Osteocyte (in vitro differentiated cells): Measurements from ENCODE around the gene ZZZ3. TPM values are rescaled to one million over a fixed set of nuclear protein-coding genes. Genes with fewer than 3 reads are reported as not detected.
"Not testable (repeated sequence)": the region's sequence is repeated elsewhere in the genome, so short reads cannot be mapped to it uniquely, and the experiment has no call there.

ENCODE experiments used
- DNase-seq: peaks from one replicate; pipeline ENCODE4 v3.0.0; 2021; ENCODE audit warnings: mixed read lengths; ENCODE audit not compliant: unreplicated experiment; ENCODE audit errors: extremely low spot score
- H3K27ac Mint-ChIP-seq: one replicate; pipeline ENCODE4 v1.8.0; 2021; ENCODE audit warnings: mild to moderate bottlenecking, mixed read lengths; ENCODE audit not compliant: unreplicated experiment
- H3K27me3 Mint-ChIP-seq: one replicate; pipeline ENCODE4 v1.8.0; 2021; ENCODE audit warnings: mixed read lengths; ENCODE audit not compliant: unreplicated experiment
- H3K36me3 Mint-ChIP-seq: one replicate; pipeline ENCODE4 v1.8.0; 2021; ENCODE audit warnings: mixed read lengths; ENCODE audit not compliant: unreplicated experiment
- H3K4me1 Mint-ChIP-seq: one replicate; pipeline ENCODE4 v1.8.0; 2021; ENCODE audit warnings: mixed read lengths; ENCODE audit not compliant: unreplicated experiment
- H3K4me3 Mint-ChIP-seq: one replicate; pipeline ENCODE4 v1.8.0; 2021; ENCODE audit warnings: mild to moderate bottlenecking, moderate library complexity, mixed read lengths; ENCODE audit not compliant: unreplicated experiment
- H3K9me3 Mint-ChIP-seq: one replicate; pipeline ENCODE4 v1.8.0; 2021; ENCODE audit warnings: mixed read lengths; ENCODE audit not compliant: unreplicated experiment
- total RNA-seq: library from RNA; stranded (reverse); gene quantifications from 2 replicates; pipeline ENCODE4 v1.2.1, GENCODE V29; 2021
- TF ChIP-seq, protein P1 (sequence below): fragments of 200-600 bp; sonication (generic); IDR thresholded peaks from 2 replicates; pipeline ENCODE4 v1.5.0; 2021; ENCODE audit warnings: antibody characterized with exemption, mild to moderate bottlenecking, moderate library complexity

The ZZZ3 gene
- total RNA-seq, 1 donor from 2014 or later, result 54.3 TPM

DNA sequence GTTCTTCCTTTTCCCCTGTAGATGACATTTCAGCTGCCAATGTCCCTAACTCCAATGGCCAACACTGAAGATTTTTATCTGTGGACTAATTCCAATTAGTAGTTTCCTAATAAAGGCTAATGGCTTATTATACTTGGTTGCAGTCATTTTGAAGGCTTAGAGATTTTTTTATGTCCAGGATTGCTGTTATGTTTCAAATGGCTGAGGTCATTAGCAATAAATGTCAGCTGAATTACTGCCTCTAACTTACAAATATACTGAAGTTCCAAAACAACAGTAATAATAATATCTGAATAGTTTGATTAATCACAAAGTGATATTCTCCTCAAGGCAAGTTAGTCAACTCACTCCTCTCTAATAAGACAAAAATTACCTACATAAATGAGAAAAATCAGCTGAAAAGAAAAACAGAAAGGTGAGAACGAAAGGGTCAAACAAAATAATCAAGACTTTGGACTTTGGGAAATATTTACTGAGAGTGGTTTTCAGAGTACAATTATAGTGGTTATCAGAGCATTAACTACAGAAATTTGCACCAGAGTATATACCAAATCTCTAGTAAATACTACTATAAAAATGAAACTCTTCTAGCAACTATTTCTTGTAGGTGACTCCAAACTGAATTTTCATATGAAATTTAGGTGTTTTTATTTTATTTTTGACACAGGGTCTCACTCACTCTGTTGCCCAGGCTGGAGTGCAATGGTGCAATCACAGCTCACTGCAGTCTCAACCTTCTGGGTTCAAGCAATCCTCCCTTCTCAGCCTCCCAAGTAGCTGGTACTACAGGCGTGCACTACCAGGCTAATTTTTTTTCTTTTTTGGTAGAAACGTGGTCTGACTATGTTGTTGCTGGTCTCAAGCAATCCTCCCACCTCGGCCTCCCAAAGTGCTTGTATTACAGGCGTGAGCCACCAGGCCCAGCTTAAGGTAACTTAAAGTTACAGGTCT lies 3.5 kb downstream of the ZZZ3 start:
- no peak for DNase-seq
- Mint-ChIP-seq H3K27ac (peak overlapping the region; percentile 31), H3K4me1 (peaks cover 47% of the 10 kb centered on the region), H3K36me3 (no peaks in the 10 kb centered on the region), H3K27me3 (no peaks in the 10 kb centered on the region), H3K4me3 (no peak overlapping the region), H3K9me3 (no peaks in the 10 kb centered on the region)
- TF ChIP-seq, protein P1, sequence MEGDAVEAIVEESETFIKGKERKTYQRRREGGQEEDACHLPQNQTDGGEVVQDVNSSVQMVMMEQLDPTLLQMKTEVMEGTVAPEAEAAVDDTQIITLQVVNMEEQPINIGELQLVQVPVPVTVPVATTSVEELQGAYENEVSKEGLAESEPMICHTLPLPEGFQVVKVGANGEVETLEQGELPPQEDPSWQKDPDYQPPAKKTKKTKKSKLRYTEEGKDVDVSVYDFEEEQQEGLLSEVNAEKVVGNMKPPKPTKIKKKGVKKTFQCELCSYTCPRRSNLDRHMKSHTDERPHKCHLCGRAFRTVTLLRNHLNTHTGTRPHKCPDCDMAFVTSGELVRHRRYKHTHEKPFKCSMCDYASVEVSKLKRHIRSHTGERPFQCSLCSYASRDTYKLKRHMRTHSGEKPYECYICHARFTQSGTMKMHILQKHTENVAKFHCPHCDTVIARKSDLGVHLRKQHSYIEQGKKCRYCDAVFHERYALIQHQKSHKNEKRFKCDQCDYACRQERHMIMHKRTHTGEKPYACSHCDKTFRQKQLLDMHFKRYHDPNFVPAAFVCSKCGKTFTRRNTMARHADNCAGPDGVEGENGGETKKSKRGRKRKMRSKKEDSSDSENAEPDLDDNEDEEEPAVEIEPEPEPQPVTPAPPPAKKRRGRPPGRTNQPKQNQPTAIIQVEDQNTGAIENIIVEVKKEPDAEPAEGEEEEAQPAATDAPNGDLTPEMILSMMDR, result no peak

DNA sequence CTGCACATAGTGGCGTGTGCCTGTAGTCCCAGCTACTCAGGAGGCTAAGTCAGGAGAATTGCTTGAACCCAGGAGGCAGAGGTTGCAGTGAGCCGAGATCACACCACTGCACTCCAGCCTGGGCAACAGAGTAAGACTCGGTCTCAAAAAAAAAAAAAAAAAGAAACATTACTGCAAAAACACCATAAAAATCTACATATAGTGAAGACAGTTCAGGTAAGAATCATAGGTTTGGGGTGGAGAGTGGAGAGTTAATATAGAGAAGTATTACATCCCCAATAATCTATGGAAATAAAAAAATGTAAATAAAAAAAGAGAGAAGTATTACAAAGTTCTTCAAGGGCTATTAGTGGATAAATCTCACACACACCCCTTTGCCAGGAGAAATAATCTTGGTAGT lies 7.7 kb downstream of the ZZZ3 start:
- H3K36me3 Mint-ChIP-seq, H3K9me3 Mint-ChIP-seq, DNase-seq, H3K4me3 Mint-ChIP-seq, H3K27ac Mint-ChIP-seq, H3K27me3 Mint-ChIP-seq: not testable (repeated sequence)
- peaks cover 57% of the 10 kb centered on the region for H3K4me1 Mint-ChIP-seq

DNA sequence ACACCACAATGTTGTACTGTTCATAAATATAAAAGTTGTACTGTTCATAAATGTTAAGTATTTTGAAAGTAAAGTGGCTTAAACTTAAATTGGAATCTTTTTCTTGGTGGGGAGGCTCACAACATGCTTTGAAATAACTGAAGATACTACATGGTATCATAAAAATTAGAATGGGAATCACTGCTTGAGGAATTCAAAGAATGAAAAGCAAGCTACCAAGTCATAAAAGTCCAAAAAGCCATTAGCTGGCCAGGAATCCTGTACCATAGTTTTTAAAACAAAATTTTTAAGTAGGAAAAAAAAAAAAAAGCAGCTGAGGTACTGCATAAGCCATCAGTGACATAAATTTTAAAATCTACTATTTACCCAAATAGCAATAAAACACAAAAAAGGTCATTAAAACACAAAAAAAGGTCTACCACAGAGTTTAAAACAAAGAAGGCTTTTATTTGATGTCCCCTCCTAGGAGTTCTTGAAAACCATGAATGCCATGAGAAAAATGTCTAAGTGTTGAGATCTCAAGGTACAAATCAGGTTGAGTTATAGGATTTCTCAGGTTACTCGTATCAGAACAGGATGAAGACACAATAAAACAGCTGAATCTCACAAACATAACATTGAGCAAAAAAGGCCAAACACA lies 8.6 kb downstream of the ZZZ3 start:
- no peak for DNase-seq
- Mint-ChIP-seq H3K27ac (no peak overlapping the region), H3K4me1 (peaks cover 55% of the 10 kb centered on the region), H3K27me3 (no peaks in the 10 kb centered on the region), H3K36me3 (no peaks in the 10 kb centered on the region), H3K4me3 (no peak overlapping the region), H3K9me3 (no peaks in the 10 kb centered on the region)
- TF ChIP-seq, protein P1, result no peak

DNA sequence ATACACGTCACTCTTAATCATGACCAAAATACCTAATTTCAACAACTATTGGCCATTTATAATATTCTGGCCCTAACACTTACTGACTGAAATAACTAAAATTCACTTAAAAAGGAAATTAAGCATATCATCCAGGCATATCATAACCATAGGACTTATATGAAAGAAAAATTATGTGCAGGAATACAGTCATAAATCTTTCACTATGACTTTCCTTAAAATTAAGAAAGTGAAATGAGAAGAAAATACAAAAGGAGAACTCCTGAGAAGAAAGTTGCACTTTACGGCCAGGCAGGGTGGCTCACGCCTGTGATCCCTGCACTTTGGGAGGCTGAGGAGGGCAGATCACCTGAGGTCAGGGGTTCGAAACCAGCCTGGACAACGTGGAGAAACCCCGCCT lies 9.4 kb downstream of the ZZZ3 start:
- Mint-ChIP-seq H3K9me3 (no peaks in the 10 kb centered on the region), H3K4me3 (no peak overlapping the region), H3K36me3 (no peaks in the 10 kb centered on the region), H3K27ac (no peak overlapping the region), H3K4me1 (peaks cover 51% of the 10 kb centered on the region), H3K27me3 (no peaks in the 10 kb centered on the region)
- TF ChIP-seq, protein P1, result no peak
- DNase-seq, result no peak

DNA sequence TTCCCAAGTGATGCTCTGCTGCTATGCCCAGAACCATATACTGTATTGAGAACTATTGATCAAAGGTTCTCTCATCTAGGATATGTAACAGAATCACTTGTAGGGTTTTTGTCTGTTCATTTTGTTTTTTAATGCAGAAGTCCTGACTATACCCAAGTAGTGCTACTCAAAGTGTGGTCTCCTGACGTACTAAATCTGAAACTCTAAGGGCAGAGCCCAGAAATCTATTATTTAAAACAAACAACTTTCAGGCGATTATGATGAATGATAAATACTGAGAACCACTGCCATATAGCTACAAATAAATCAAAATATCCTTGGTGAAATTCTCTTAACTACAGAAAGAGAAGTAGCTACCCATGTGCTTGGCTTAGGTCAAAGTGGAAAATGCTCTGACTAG lies 10.1 kb downstream of the ZZZ3 start:
- Mint-ChIP-seq H3K27me3 (no peaks in the 10 kb centered on the region), H3K9me3 (no peaks in the 10 kb centered on the region), H3K36me3 (no peaks in the 10 kb centered on the region), H3K4me1 (peaks cover 48% of the 10 kb centered on the region), H3K4me3 (no peak overlapping the region), H3K27ac (no peak overlapping the region)
- DNase-seq, result no peak
- TF ChIP-seq, protein P1, result no peak
